GM18858 (cell line): ENCODE data around the gene TEF.

Experiments
- ATAC-seq: cut with Tn5 transposase; IDR thresholded peaks from one replicate; pipeline ENCODE4 v1.9.1; 2021; ENCODE audit not compliant: unreplicated experiment

The TEF gene

GRCh38 chr22:41353862-41354575 lies 27.7 kb upstream of the TEF start:
- no peak for ATAC-seq

- ATAC-seq: no peak
Observed at GRCh38 chr22:41354979-41355378, 26.8 kb upstream of the TEF start.

DNA sequence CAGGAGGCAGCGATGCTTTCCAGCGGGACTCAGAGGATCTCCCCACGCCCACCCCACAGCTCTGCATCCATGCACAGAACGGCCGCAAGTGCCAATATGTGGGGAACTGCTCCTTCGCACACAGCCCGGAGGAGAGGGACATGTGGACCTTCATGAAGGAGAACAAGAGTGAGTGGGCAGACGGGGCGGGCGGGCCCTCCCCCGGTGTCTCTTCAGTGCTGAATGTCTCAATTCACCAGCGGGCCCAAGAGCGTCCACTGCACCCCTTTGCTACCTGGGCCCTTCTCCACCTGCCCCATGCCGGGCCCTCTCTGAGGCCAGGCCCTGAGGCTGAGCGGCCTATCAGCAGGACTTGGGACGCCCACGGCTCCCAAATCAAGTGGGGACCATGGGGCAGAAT lies 25.8 kb upstream of the TEF start:
- no peak for ATAC-seq

DNA sequence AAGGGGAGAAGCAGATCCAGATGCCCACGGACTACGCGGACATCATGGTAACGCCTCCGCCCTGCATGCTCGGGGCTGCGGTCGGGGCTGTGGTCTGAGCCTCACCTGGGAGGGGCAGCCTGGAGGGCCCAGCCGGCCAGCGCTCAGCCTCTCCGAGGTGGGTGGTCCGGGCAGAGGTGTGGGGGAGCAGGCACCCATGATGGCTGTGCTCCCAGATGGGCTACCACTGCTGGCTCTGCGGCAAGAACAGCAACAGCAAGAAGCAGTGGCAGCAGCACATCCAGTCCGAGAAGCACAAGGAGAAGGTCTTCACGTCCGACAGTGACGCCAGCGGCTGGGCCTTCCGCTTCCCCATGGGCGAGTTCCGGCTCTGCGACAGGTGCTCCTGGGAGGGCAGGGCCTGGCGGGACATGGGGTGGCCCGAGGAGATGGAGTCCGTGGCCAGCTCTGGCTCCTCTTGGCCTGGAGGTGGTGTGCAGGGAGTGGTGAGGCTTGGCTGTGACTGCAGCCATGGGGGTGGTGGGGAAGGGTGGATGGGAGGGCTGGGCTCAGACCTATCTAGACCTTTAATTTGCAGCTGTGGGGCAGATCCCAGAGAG lies 25.2 kb upstream of the TEF start:
- ATAC-seq: no peak

GRCh38 chr22:41357191-41357590 lies 24.6 kb upstream of the TEF start:
- ATAC-seq: no peak

DNA sequence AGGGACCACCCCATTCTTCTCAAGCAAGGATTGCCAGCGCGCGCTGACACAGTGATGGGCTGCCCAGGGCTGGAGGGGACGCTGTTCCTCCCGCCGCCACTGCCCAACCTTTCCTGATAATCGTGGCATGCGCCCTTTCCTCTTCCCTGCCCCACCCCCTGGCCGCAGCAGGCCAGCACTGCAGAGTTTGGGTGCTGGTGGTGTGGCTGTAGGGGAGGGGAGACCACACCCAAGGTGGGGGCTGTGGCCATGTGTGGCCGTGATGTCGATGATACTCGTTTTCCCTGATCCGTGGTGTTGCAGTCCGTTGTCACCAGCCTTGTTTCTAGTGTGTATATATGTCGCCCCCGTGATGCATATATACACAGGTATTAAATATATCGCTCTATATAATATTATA lies 22.8 kb upstream of the TEF start:
- ATAC-seq: no peak

DNA sequence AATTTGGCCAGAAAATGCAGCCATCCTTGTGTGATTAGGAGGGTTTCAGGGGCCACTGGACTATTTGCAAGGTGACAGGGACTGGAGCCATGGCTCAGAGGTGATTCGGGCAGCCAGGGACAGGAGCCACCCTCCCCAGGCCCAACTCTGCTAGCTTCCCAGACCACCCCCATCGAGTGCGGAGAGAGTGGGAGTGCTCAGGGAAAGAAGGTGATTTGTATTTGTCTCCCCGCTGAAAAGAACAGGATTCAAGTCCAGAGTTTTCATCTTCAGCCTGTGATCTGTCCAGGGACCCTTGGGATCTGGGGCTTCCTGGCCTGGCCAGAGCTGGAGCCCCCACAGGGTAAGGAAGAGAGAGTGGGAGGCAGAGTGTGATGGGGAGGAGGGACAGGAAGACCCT lies 22.4 kb upstream of the TEF start:
- no peak for ATAC-seq

DNA sequence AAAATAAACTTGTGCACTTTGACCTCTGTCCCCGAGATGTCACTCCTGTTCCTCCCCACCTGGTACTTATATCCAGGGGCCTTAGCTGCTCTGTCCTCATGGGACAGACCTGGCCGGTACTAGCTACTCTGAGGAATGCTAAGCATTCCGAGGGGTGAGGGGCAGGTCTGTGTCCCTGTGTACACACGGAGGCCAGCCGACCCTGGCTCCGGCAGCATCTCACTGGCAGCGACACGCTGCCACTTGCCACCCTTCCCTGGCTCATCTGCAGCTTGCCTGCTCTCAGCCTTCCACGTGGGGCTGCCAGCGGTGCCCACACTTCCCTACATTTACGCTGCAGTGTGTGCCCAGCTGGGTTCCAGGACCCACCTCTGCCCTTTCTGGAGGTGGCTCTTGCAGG lies 21.6 kb upstream of the TEF start:
- no peak for ATAC-seq

GRCh38 chr22:41361716-41362310 lies 19.9 kb upstream of the TEF start:
- ATAC-seq: no peak

GRCh38 chr22:41362615-41363014 lies 19.1 kb upstream of the TEF start:
- no peak for ATAC-seq

- ATAC-seq: no peak
Observed at GRCh38 chr22:41364233-41364632, 17.5 kb upstream of the TEF start.

DNA sequence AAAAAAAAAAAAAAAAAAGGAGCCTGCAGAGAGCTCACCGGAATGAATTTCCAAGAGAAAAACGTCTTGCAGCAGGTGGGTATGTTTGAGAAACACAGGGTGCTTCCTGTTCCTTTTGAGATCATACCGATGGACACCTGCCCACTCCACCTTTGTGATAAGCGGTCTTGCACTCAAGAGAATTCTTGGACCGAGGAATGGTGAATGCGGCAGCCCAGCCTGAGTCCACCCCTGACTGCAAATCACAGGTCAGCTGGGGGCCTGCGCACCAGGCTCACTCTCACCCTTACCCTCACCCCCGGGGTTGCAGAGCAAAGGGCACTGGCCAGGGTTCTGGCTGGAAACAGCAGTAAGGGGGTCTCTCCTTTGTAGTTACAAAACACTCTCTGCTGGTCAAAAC lies 16.8 kb upstream of the TEF start:
- no peak for ATAC-seq

DNA sequence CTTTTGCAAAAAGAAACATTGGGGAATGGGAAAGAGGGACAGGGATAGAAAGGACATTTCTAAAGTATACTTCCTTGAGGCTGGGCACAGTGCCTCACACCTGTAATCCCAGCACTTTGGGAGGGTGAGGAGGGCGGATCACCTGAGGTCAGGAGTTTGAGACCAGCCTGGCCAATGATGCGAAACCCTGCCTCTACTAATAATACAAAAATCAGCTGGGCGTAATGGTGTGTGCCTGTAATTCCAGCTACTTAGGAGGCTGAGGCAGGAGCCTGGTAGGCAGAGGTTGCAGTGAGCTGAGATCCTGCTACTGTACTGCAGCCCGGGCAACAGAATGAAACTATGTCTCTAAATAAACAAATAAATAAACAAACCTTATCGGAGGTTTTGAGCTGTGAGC lies 16.3 kb upstream of the TEF start:
- ATAC-seq: no peak

DNA sequence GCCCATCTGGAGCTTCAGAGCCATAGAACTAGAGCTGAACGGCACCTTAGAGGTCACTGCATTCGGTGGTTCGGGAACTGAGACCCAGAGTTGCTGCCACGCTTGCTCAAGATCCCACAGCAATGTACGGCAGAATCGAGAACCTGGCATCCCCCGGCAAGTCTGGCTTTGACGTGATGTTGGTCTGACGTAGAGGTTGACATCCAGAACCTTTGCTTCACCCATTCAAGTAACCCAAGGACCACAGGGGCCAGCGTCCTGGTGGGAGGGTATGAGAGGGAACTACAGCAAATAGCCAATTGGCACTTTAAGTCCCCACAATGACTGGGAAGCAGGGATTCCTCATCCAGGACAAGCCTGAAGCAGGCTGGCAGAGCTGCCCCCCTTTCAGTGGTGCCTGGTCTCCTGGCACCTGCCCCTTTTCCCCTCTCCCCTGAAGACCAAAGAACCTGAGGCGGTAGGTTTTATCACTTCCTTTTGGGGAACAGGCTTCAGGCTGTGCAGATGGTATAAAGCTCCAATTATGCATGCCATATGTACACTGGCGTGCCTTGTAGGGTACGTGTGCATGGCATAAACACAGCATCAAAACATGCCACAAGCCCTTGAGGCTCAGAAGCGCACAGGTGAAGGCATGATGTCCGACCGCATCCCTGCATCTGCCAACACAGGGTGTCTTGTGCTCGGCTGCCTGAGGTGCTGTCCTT lies 15.3 kb upstream of the TEF start:
- ATAC-seq: no peak

DNA sequence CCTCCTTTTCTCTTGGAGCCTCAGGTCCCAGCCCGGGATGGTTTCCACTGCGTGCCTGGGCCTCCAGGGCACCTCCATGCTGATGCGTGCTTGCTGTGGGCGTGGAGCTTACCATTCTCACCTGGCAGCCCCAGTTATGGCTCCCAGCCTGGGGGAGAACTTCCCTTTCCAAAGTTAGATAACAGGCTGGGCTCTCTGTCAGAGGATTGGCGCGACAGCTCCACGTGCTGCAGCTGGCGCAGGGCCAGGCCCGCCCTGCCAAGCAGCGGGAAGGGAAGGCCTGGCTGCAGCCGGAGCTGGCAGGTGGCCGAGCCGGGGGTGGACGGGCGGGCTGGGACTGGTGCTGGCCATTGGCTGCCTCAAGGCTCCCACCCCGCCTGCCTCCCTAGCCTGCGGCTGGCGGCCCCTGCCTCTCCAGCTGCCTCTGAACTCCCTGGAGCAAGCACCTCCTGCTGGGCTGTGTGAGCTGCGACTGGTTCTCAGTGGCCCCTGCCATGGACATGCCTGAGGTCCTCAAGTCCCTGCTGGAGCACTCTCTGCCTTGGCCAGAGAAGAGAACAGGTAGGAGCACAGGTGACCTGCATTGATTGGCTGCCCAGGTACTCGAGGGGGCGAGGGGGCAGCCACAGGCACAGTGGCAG lies 14.6 kb upstream of the TEF start:
- no peak for ATAC-seq

DNA sequence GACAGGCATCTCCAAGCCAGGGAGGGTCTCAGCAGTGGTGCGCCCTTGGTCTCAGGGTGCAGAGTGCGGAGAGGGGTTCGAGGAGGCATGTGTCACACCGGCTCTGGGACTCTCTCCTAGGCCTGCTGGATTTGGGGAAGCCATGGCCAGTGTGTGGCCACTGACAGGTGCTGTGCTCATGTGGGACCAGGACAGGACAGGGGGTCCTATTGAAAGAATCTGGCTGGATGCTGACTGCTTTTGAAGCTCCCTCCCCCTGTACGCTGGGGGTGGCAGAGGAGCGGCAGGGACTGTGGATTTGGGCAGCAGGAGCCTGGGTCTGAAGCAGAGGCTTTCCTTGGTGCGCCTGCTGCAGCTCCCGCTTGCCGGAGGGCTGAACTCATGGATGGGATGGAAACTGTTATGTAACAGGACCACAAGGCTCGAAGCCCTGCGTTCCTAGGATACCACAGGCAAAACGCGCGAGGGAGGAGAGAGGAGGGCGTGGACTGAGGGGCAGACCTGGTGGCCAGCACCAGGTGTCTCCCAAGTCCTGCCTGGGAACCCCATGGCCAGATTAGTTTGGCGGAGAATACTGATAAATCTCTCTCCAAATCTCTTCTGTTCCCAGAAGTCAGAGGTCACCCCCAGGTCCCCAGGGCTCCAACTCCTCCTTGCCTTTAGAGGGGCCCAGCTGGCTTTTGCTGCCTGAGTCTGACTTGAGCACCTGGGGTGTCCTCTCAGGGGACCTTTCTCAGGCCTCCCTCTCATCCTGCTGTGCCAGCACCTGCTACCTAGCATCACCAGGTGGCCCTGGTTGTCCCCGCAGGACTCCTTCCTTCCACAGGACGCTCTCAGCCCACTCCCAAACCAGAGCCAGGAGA lies 13.8 kb upstream of the TEF start:
- ATAC-seq: no peak

- no peak for ATAC-seq
Observed at GRCh38 chr22:41368543-41369423, 13.0 kb upstream of the TEF start.

GRCh38 chr22:41369424-41369745 lies 12.4 kb upstream of the TEF start:
- ATAC-seq: no peak

GRCh38 chr22:41369837-41370236 lies 11.9 kb upstream of the TEF start:
- no peak for ATAC-seq

- no peak for ATAC-seq
Observed at GRCh38 chr22:41377846-41378245, 3.9 kb upstream of the TEF start.
